ENCODE data around the gene CPVL. TPM values are rescaled to one million over a fixed set of nuclear protein-coding genes. Genes with fewer than 3 reads are reported as not detected.

Gene CPVL
- total RNA-seq, 1 experiment from 2014 or later: not detected

- no peak overlapping the region for H2AFZ ChIP-seq (ENCODE audit: low read length)
- H3K4me3 ChIP-seq (ENCODE audit: low read length): no peak overlapping the region
- DNase-seq: no peak
- H3K36me3 ChIP-seq (ENCODE audit: insufficient read depth, low read length): no peaks in the 10 kb centered on the region
- H3K9me3 ChIP-seq (ENCODE audit: low read length): no peaks in the 10 kb centered on the region
- no peak overlapping the region for H3K27ac ChIP-seq (ENCODE audit: low read length)
- H3K27me3 ChIP-seq (ENCODE audit: low read length): no peaks in the 10 kb centered on the region
- no peaks in the 10 kb centered on the region for H4K20me1 ChIP-seq (ENCODE audit: insufficient read depth, low read depth, low read length)
- H3K4me2 ChIP-seq (ENCODE audit: low read depth, low read length, poor library complexity, severe bottlenecking): no peak overlapping the region
- no peaks in the 10 kb centered on the region for H3K79me2 ChIP-seq (ENCODE audit: low read length)
- no peaks in the 10 kb centered on the region for H3K4me1 ChIP-seq (ENCODE audit: low read length)
- no peak overlapping the region for H3K9ac ChIP-seq (ENCODE audit: low read length)
- H3K9me2 ChIP-seq (replicated peaks; ENCODE audit: insufficient read depth, low read length): no peaks in the 10 kb centered on the region
These were observed 69.2 kb downstream of the CPVL start for GRCh38 chr7:29077176-29077575.

- H3K4me2 ChIP-seq (ENCODE audit: low read depth, low read length, poor library complexity, severe bottlenecking): no peak overlapping the region
- no peaks in the 10 kb centered on the region for H3K9me2 ChIP-seq (replicated peaks; ENCODE audit: insufficient read depth, low read length)
- H3K27me3 ChIP-seq (ENCODE audit: low read length): no peaks in the 10 kb centered on the region
- no peak overlapping the region for H3K27ac ChIP-seq (ENCODE audit: low read length)
- H4K20me1 ChIP-seq (ENCODE audit: insufficient read depth, low read depth, low read length): no peaks in the 10 kb centered on the region
- H2AFZ ChIP-seq (ENCODE audit: low read length): no peak overlapping the region
- no peaks in the 10 kb centered on the region for H3K36me3 ChIP-seq (ENCODE audit: insufficient read depth, low read length)
- H3K4me1 ChIP-seq (ENCODE audit: low read length): no peaks in the 10 kb centered on the region
- no peak overlapping the region for H3K9ac ChIP-seq (ENCODE audit: low read length)
- no peaks in the 10 kb centered on the region for H3K9me3 ChIP-seq (ENCODE audit: low read length)
- DNase-seq: peak; percentile 14
- no peaks in the 10 kb centered on the region for H3K79me2 ChIP-seq (ENCODE audit: low read length)
- no peak overlapping the region for H3K4me3 ChIP-seq (ENCODE audit: low read length)
These were observed 69.7 kb downstream of the CPVL start for GRCh38 chr7:29076631-29077030.

- H3K9ac ChIP-seq (ENCODE audit: low read length): no peak overlapping the region
- no peaks in the 10 kb centered on the region for H3K9me2 ChIP-seq (replicated peaks; ENCODE audit: insufficient read depth, low read length)
- H3K9me3 ChIP-seq (ENCODE audit: low read length): no peaks in the 10 kb centered on the region
- H2AFZ ChIP-seq (ENCODE audit: low read length): no peak overlapping the region
- no peak overlapping the region for H3K4me3 ChIP-seq (ENCODE audit: low read length)
- H3K79me2 ChIP-seq (ENCODE audit: low read length): no peaks in the 10 kb centered on the region
- peak; percentile 24 for DNase-seq
- H3K27me3 ChIP-seq (ENCODE audit: low read length): no peaks in the 10 kb centered on the region
- H4K20me1 ChIP-seq (ENCODE audit: insufficient read depth, low read depth, low read length): no peaks in the 10 kb centered on the region
- no peaks in the 10 kb centered on the region for H3K36me3 ChIP-seq (ENCODE audit: insufficient read depth, low read length)
- no peak overlapping the region for H3K27ac ChIP-seq (ENCODE audit: low read length)
- H3K4me1 ChIP-seq (ENCODE audit: low read length): no peaks in the 10 kb centered on the region
- H3K4me2 ChIP-seq (ENCODE audit: low read depth, low read length, poor library complexity, severe bottlenecking): no peak overlapping the region
These were observed 70.7 kb downstream of the CPVL start for GRCh38 chr7:29075606-29076005.

GRCh38 chr7:29071203-29071874 lies 75.0 kb downstream of the CPVL start:
- Histone ChIP-seq H3K9me2 (replicated peaks; ENCODE audit: insufficient read depth, low read length) (no peaks in the 10 kb centered on the region), H3K27me3 (ENCODE audit: low read length) (no peaks in the 10 kb centered on the region), H3K9me3 (ENCODE audit: low read length) (no peaks in the 10 kb centered on the region), H4K20me1 (ENCODE audit: insufficient read depth, low read depth, low read length) (no peaks in the 10 kb centered on the region), H2AFZ (ENCODE audit: low read length) (no peak overlapping the region), H3K36me3 (ENCODE audit: insufficient read depth, low read length) (no peaks in the 10 kb centered on the region), H3K4me3 (ENCODE audit: low read length) (no peak overlapping the region), H3K4me2 (ENCODE audit: low read depth, low read length, poor library complexity, severe bottlenecking) (no peak overlapping the region), H3K4me1 (ENCODE audit: low read length) (no peaks in the 10 kb centered on the region), H3K79me2 (ENCODE audit: low read length) (no peaks in the 10 kb centered on the region), H3K27ac (ENCODE audit: low read length) (no peak overlapping the region), H3K9ac (ENCODE audit: low read length) (no peak overlapping the region)
- peak; percentile 31 for DNase-seq

DNA sequence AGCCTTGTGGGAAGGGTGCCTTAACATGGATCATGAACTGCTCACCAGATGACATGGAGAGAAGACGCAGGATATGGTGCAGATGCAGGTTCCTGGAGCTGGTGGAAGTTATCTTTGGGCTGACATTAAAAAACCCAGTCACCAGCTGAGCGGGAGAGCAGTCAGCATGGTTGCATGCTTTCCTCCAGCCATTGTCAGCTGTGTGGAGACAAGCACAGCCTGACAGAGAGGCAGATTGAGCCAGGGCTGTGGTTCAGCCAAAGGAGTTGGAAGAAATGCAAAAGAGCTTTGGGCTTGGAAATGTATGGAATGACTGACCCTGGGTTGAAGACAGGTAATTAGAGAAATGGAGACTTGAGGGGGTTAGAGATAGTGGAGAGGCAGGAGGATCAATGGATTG lies 79.7 kb downstream of the CPVL start:
- no peak overlapping the region for H3K4me3 ChIP-seq (ENCODE audit: low read length)
- no peak overlapping the region for H3K4me2 ChIP-seq (ENCODE audit: low read depth, low read length, poor library complexity, severe bottlenecking)
- H4K20me1 ChIP-seq (ENCODE audit: insufficient read depth, low read depth, low read length): no peaks in the 10 kb centered on the region
- no peak overlapping the region for H3K9ac ChIP-seq (ENCODE audit: low read length)
- 0 out of 2 replicates have a peak, but pooled peaks cover 4% of the 10 kb centered on the region for H3K27me3 ChIP-seq (ENCODE audit: low read length)
- H3K36me3 ChIP-seq (ENCODE audit: insufficient read depth, low read length): no peaks in the 10 kb centered on the region
- H3K27ac ChIP-seq (ENCODE audit: low read length): no peak overlapping the region
- no peak overlapping the region for H2AFZ ChIP-seq (ENCODE audit: low read length)
- H3K9me2 ChIP-seq (replicated peaks; ENCODE audit: insufficient read depth, low read length): no peaks in the 10 kb centered on the region
- no peaks in the 10 kb centered on the region for H3K9me3 ChIP-seq (ENCODE audit: low read length)
- peaks cover 6% of the 10 kb centered on the region for H3K4me1 ChIP-seq (ENCODE audit: low read length)
- H3K79me2 ChIP-seq (ENCODE audit: low read length): no peaks in the 10 kb centered on the region
- peak; percentile 32 for DNase-seq

- Histone ChIP-seq H3K9ac (ENCODE audit: low read length) (no peak overlapping the region), H3K4me2 (ENCODE audit: low read depth, low read length, poor library complexity, severe bottlenecking) (no peak overlapping the region), H2AFZ (ENCODE audit: low read length) (no peak overlapping the region), H4K20me1 (ENCODE audit: insufficient read depth, low read depth, low read length) (no peaks in the 10 kb centered on the region), H3K36me3 (ENCODE audit: insufficient read depth, low read length) (no peaks in the 10 kb centered on the region), H3K27me3 (ENCODE audit: low read length) (0 out of 2 replicates have a peak, but pooled peaks cover 6% of the 10 kb centered on the region), H3K4me1 (ENCODE audit: low read length) (peaks cover 6% of the 10 kb centered on the region), H3K9me3 (ENCODE audit: low read length) (no peaks in the 10 kb centered on the region), H3K27ac (ENCODE audit: low read length) (no peak overlapping the region), H3K79me2 (ENCODE audit: low read length) (no peaks in the 10 kb centered on the region), H3K4me3 (ENCODE audit: low read length) (no peak overlapping the region), H3K9me2 (replicated peaks; ENCODE audit: insufficient read depth, low read length) (no peaks in the 10 kb centered on the region)
- no peak for DNase-seq
These were observed 81.0 kb downstream of the CPVL start for GRCh38 chr7:29065181-29065857.

GRCh38 chr7:29063872-29064271 lies 82.5 kb downstream of the CPVL start:
- H3K9ac ChIP-seq (ENCODE audit: low read length): no peak overlapping the region
- no peaks in the 10 kb centered on the region for H3K36me3 ChIP-seq (ENCODE audit: insufficient read depth, low read length)
- H3K27ac ChIP-seq (ENCODE audit: low read length): no peak overlapping the region
- DNase-seq: peak; percentile 38
- H3K27me3 ChIP-seq (ENCODE audit: low read length): 0 out of 2 replicates have a peak, but pooled peaks cover 6% of the 10 kb centered on the region
- no peaks in the 10 kb centered on the region for H4K20me1 ChIP-seq (ENCODE audit: insufficient read depth, low read depth, low read length)
- no peak overlapping the region for H3K4me2 ChIP-seq (ENCODE audit: low read depth, low read length, poor library complexity, severe bottlenecking)
- no peaks in the 10 kb centered on the region for H3K9me3 ChIP-seq (ENCODE audit: low read length)
- H3K4me1 ChIP-seq (ENCODE audit: low read length): peaks cover 6% of the 10 kb centered on the region
- no peak overlapping the region for H3K4me3 ChIP-seq (ENCODE audit: low read length)
- H2AFZ ChIP-seq (ENCODE audit: low read length): no peak overlapping the region
- no peaks in the 10 kb centered on the region for H3K79me2 ChIP-seq (ENCODE audit: low read length)
- no peaks in the 10 kb centered on the region for H3K9me2 ChIP-seq (replicated peaks; ENCODE audit: insufficient read depth, low read length)

DNA sequence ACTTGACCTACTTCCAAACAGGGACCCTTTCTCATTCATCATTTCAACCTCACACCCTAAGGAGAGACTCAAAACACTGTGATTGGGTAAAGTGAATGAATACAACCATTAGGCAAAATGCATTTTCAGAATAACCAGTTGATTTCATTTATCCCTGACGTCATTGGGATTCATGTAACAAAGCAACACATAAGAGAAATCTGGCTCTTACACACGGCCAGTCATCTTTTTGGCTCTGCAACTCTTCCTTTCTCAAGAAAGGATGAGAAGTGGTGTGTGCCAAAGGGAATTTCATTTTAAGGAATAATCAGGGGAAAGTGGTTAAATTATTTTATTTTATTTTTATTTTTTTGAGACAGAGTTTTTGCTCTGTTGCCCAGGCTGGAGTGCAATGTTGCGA lies 83.1 kb downstream of the CPVL start:
- Histone ChIP-seq H4K20me1 (ENCODE audit: insufficient read depth, low read depth, low read length) (no peaks in the 10 kb centered on the region), H3K27ac (ENCODE audit: low read length) (no peak overlapping the region), H3K9me2 (replicated peaks; ENCODE audit: insufficient read depth, low read length) (no peaks in the 10 kb centered on the region), H3K9me3 (ENCODE audit: low read length) (no peaks in the 10 kb centered on the region), H3K4me2 (ENCODE audit: low read depth, low read length, poor library complexity, severe bottlenecking) (no peak overlapping the region), H3K36me3 (ENCODE audit: insufficient read depth, low read length) (no peaks in the 10 kb centered on the region), H3K4me1 (ENCODE audit: low read length) (peaks cover 6% of the 10 kb centered on the region), H2AFZ (ENCODE audit: low read length) (no peak overlapping the region), H3K9ac (ENCODE audit: low read length) (no peak overlapping the region), H3K4me3 (ENCODE audit: low read length) (no peak overlapping the region), H3K27me3 (ENCODE audit: low read length) (0 out of 2 replicates have a peak, but pooled peaks cover 6% of the 10 kb centered on the region), H3K79me2 (ENCODE audit: low read length) (no peaks in the 10 kb centered on the region)
- DNase-seq: no peak

All from Karpas-422 (cell line).